NAMALWA (cell line): ENCODE data around the gene DNAJB11.

Experiments used
- DNase-seq: peaks from one replicate; pipeline ENCODE4 v3.0.0-alpha.2; 2015; ENCODE audit warnings: low spot score

DNAJB11 gene

GRCh38 chr3:186596568-186597287 is 26.2 kb downstream of the DNAJB11 start:
- no peak for DNase-seq

GRCh38 chr3:186598108-186598784 is 27.7 kb downstream of the DNAJB11 start:
- DNase-seq: no peak

- DNase-seq: no peak
Measured at GRCh38 chr3:186598794-186599141, 28.2 kb downstream of the DNAJB11 start.

- DNase-seq: no peak
Measured at GRCh38 chr3:186599142-186599784, 28.7 kb downstream of the DNAJB11 start.

- DNase-seq: no peak
Measured at GRCh38 chr3:186599785-186600166, 29.3 kb downstream of the DNAJB11 start.

- DNase-seq: no peak
Measured at GRCh38 chr3:186600896-186601295, 30.4 kb downstream of the DNAJB11 start.

- no peak for DNase-seq
Measured at GRCh38 chr3:186603159-186603558, 32.6 kb downstream of the DNAJB11 start.

GRCh38 chr3:186605078-186605477 is 34.6 kb downstream of the DNAJB11 start:
- DNase-seq: no peak

GRCh38 chr3:186605561-186606545 is 35.3 kb downstream of the DNAJB11 start:
- no peak for DNase-seq

- no peak for DNase-seq
Measured at GRCh38 chr3:186608624-186609215, 38.2 kb downstream of the DNAJB11 start.

- peak; percentile 39 for DNase-seq
Measured at GRCh38 chr3:186609247-186609868, 38.8 kb downstream of the DNAJB11 start.

GRCh38 chr3:186612065-186612464 is 41.5 kb downstream of the DNAJB11 start:
- no peak for DNase-seq

GRCh38 chr3:186612721-186613636 is 42.5 kb downstream of the DNAJB11 start, which contains the start of gene AHSG:
Gene AHSG (plus strand): TSS chr3:186613060. CDS start chr3:186613142, 82 bp downstream.
- DNase-seq: no peak

GRCh38 chr3:186613637-186614265 is 43.2 kb downstream of the DNAJB11 start:
- DNase-seq: no peak

- no peak for DNase-seq
Measured at GRCh38 chr3:186614266-186614596, 43.7 kb downstream of the DNAJB11 start.

- peak; percentile 84 for DNase-seq
Measured at GRCh38 chr3:186614597-186615483, 44.3 kb downstream of the DNAJB11 start.

GRCh38 chr3:186616299-186616617 is 45.7 kb downstream of the DNAJB11 start:
- DNase-seq: no peak

- DNase-seq: peak; percentile 77
Measured at GRCh38 chr3:186617036-186617946, 46.8 kb downstream of the DNAJB11 start.
